Natural killer cell (primary cell): ENCODE results near the gene SERGEF. TPM values are rescaled to one million over a fixed set of nuclear protein-coding genes. Genes with fewer than 3 reads are reported as not detected.

Experiments
- ATAC-seq, 3 donors: fragments of 150-1000 bp in 2 of 3; fragments of 200-7000 bp in 1 of 3; cut with Tn5 transposase; 1 replicate in 1 of 3; 2 replicates in 2 of 3; pipeline ENCODE4 v1.10.0; 2021; ENCODE audit warnings: mild to moderate bottlenecking in 2 of 3, moderate library complexity in 2 of 3
- DNase-seq, 2 donors: peaks; one replicate each; pipeline versions ENCODE4 v3.0.0 to v3.0.0-alpha.2; 2013 to 2021; ENCODE audit warnings: mixed read lengths in 1 of 2
- H3K27ac ChIP-seq: one replicate; pipeline ENCODE4 v1.5.1; 2013; ENCODE audit warnings: mild to moderate bottlenecking, low read length
- H3K27me3 ChIP-seq: one replicate; pipeline ENCODE4 v1.6.1; 2013; ENCODE audit warnings: low read length; ENCODE audit not compliant: control insufficient read depth, insufficient read depth
- H3K36me3 ChIP-seq: one replicate; pipeline ENCODE4 v1.6.1; 2013; ENCODE audit warnings: low read length; ENCODE audit not compliant: control insufficient read depth, insufficient read depth
- H3K4me1 ChIP-seq: one replicate; pipeline ENCODE4 v1.6.1; 2013; ENCODE audit warnings: low read length; ENCODE audit not compliant: control insufficient read depth, insufficient read depth
- H3K4me3 ChIP-seq: one replicate; pipeline ENCODE4 v1.5.1; 2013; ENCODE audit warnings: low read length
- H3K9me3 ChIP-seq: one replicate; pipeline ENCODE4 v1.6.1; 2013; ENCODE audit warnings: low read length; ENCODE audit not compliant: control insufficient read depth, insufficient read depth
- H3K27ac Mint-ChIP-seq, 2 donors: one replicate each; pipeline ENCODE4 v1.8.0; 2022; ENCODE audit warnings: mild to moderate bottlenecking in 2 of 2, mixed read lengths in 2 of 2, moderate library complexity in 1 of 2
- H3K27me3 Mint-ChIP-seq, 2 donors: one replicate each; pipeline ENCODE4 v1.8.0; 2022; ENCODE audit warnings: low read depth in 2 of 2, mixed read lengths in 2 of 2
- H3K36me3 Mint-ChIP-seq: one replicate; pipeline ENCODE4 v1.8.0; 2022; ENCODE audit warnings: mixed read lengths
- H3K4me1 Mint-ChIP-seq, 2 donors: one replicate each; pipeline ENCODE4 v1.8.0; 2022; ENCODE audit warnings: mixed read lengths in 2 of 2
- H3K4me3 Mint-ChIP-seq: one replicate; pipeline ENCODE4 v1.8.0; 2022; ENCODE audit warnings: mild to moderate bottlenecking, moderate library complexity, mixed read lengths
- H3K9me3 Mint-ChIP-seq, 2 donors: one replicate each; pipeline ENCODE4 v1.8.0; 2022; ENCODE audit warnings: mixed read lengths in 2 of 2
- CTCF ChIP-seq: fragments of 200-600 bp; IDR thresholded peaks from one replicate; pipeline ENCODE4 v1.8.0; 2022; ENCODE audit warnings: antibody characterized with exemption
- WGBS: methylation state at CpG from one replicate; pipeline ENCODE4 v1.1.7; 2013; ENCODE audit warnings: missing lambda C conversion rate; ENCODE audit not compliant: insufficient coverage; 5-methylcytosine and 5-hydroxymethylcytosine counted together
- intact Hi-C: fragments of 100-400 bp; cut with micrococcal nuclease; formaldehyde crosslinking; loops from one replicate; pipeline ENCODE4 v1.14.2; 2022
- total RNA-seq, 4 donors: library from RNA; stranded (reverse); fragments of 120-200 nt in 1 of 4; gene quantifications; one replicate each; pipeline versions ENCODE4 v1.2.3 to v1.2.4, GENCODE V29; 2013 to 2022

SERGEF gene
- total RNA-seq, 3 donors from 2014 or later (not counting 1 experiment from before 2014, with no cell fraction given) = 67.5 to 78.6 (median 69.4) TPM

GRCh38 chr11:17771841-17772401, 240.9 kb downstream of the SERGEF start:
- ATAC-seq = no peak
- no peak for DNase-seq
- H3K9me3 Mint-ChIP-seq = no peaks in the 10 kb centered on the region
- H3K27me3 Mint-ChIP-seq = no peaks in the 10 kb centered on the region
- 96% methylated on average over 37 of the region's 37 CpGs for WGBS
- no peaks in the 10 kb centered on the region for H3K36me3 Mint-ChIP-seq
- Histone ChIP-seq H3K36me3 (no peaks in the 10 kb centered on the region), H3K4me1 (no peaks in the 10 kb centered on the region), H3K4me3 (no peak overlapping the region), H3K27me3 (no peaks in the 10 kb centered on the region), H3K9me3 (no peaks in the 10 kb centered on the region), H3K27ac (no peak overlapping the region)
- H3K4me1 Mint-ChIP-seq = no peaks in the 10 kb centered on the region
- H3K4me3 Mint-ChIP-seq = no peak overlapping the region
- TF ChIP-seq CTCF = no peak
- intact Hi-C loops = no loop called here
- no peak overlapping the region for H3K27ac Mint-ChIP-seq

GRCh38 chr11:17771415-17771814, 241.4 kb downstream of the SERGEF start:
- 91% methylated on average over 17 of the region's 17 CpGs for WGBS
- H3K36me3 ChIP-seq = no peaks in the 10 kb centered on the region
- Mint-ChIP-seq H3K9me3 (no peaks in the 10 kb centered on the region), H3K27ac (no peak overlapping the region), H3K27me3 (no peaks in the 10 kb centered on the region), H3K36me3 (no peaks in the 10 kb centered on the region), H3K4me1 (no peaks in the 10 kb centered on the region), H3K4me3 (no peak overlapping the region)
- H3K4me3 ChIP-seq = no peak overlapping the region
- no peaks in the 10 kb centered on the region for H3K27me3 ChIP-seq
- TF ChIP-seq CTCF = no peak
- ATAC-seq (no peak), DNase-seq (no peak)
- no peaks in the 10 kb centered on the region for H3K9me3 ChIP-seq
- no peaks in the 10 kb centered on the region for H3K4me1 ChIP-seq
- intact Hi-C loops = no loop called here
- no peak overlapping the region for H3K27ac ChIP-seq

- no peak overlapping the region for H3K4me3 ChIP-seq
- no peaks in the 10 kb centered on the region for H3K27me3 ChIP-seq
- no peak overlapping the region for H3K27ac ChIP-seq
- Mint-ChIP-seq H3K36me3 (no peaks in the 10 kb centered on the region), H3K27me3 (no peaks in the 10 kb centered on the region), H3K9me3 (no peaks in the 10 kb centered on the region), H3K27ac (no peak overlapping the region), H3K4me3 (no peak overlapping the region), H3K4me1 (no peaks in the 10 kb centered on the region)
- H3K9me3 ChIP-seq = no peaks in the 10 kb centered on the region
- no peak for TF ChIP-seq CTCF
- H3K4me1 ChIP-seq = no peaks in the 10 kb centered on the region
- DNase-seq (no peak), ATAC-seq (no peak)
- intact Hi-C loops = no loop called here
- no peaks in the 10 kb centered on the region for H3K36me3 ChIP-seq
Observed at GRCh38 chr11:17770917-17771316, 241.9 kb downstream of the SERGEF start.

- no peaks in the 10 kb centered on the region for H3K4me1 ChIP-seq
- TF ChIP-seq CTCF = no peak
- no peaks in the 10 kb centered on the region for H3K36me3 ChIP-seq
- Mint-ChIP-seq H3K9me3 (no peaks in the 10 kb centered on the region), H3K27ac (no peak overlapping the region), H3K4me3 (no peak overlapping the region), H3K27me3 (no peaks in the 10 kb centered on the region), H3K4me1 (no peaks in the 10 kb centered on the region), H3K36me3 (no peaks in the 10 kb centered on the region)
- WGBS = 88% methylated on average over 9 of the region's 9 CpGs
- intact Hi-C loops = no loop called here
- DNase-seq (no peak), ATAC-seq (no peak)
- H3K9me3 ChIP-seq = no peaks in the 10 kb centered on the region
- no peak overlapping the region for H3K4me3 ChIP-seq
- H3K27ac ChIP-seq = no peak overlapping the region
- no peaks in the 10 kb centered on the region for H3K27me3 ChIP-seq
Observed at GRCh38 chr11:17770048-17770652, 242.7 kb downstream of the SERGEF start.
